ENCODE measurements around the gene ADAMTS9. TPM values are rescaled to one million over a fixed set of nuclear protein-coding genes. Genes with fewer than 3 reads are reported as not detected.

The ADAMTS9 gene
- total and polyA plus RNA-seq, 10 donors = 9.1 to 112 (median 34.8) TPM

- intact Hi-C loops (cut with DNase I; ENCODE audit: low total_unique reads) = no loop called here
- Histone ChIP-seq H3K4me3 (no peak overlapping the region), H3K27ac (no peak overlapping the region), H3K36me3 (no peaks in the 10 kb centered on the region), H3K4me1 (no peaks in the 10 kb centered on the region), H3K9me3 (no peaks in the 10 kb centered on the region), H3K27me3 (replicated peaks in 1 of 7) (peaks cover 0 to 69% (median 0%) of the 10 kb centered on the region in 7 donors)
- TF ChIP-seq CTCF (IDR thresholded peaks at IDR 0.05 in 8 of 11, conservative IDR thresholded peaks at IDR 0.05 in 3 of 11) = no peak
- no peak for TF ChIP-seq POLR2AphosphoS5 (IDR thresholded peaks at IDR 0.05)
- no peak for TF ChIP-seq POLR2A (IDR thresholded peaks at IDR 0.05)
- DNase-seq = no peak
- WGBS, 5 donors = 58 to 70% (median 62%) methylated on average over 1 of the region's 1 CpG
These were observed 214.3 kb downstream of the ADAMTS9 start for GRCh38 chr3:64473466-64473865.

- Histone ChIP-seq H3K27ac (no peak overlapping the region), H3K4me3 (no peak overlapping the region), H3K27me3 (replicated peaks in 1 of 7) (peaks cover 0 to 79% (median 0%) of the 10 kb centered on the region in 7 donors), H3K36me3 (no peaks in the 10 kb centered on the region), H3K4me1 (peaks cover 0 to 12% (median 0%) of the 10 kb centered on the region in 6 donors), H3K9me3 (no peaks in the 10 kb centered on the region)
- 83 to 92% (median 88%) methylated on average over 5 of the region's 5 CpGs for WGBS, 5 donors
- intact Hi-C loops (cut with DNase I; ENCODE audit: low total_unique reads) = no loop called here
- no peak for DNase-seq
- no peak for TF ChIP-seq POLR2AphosphoS5 (IDR thresholded peaks at IDR 0.05)
- no peak for TF ChIP-seq CTCF (IDR thresholded peaks at IDR 0.05 in 8 of 11, conservative IDR thresholded peaks at IDR 0.05 in 3 of 11)
- TF ChIP-seq POLR2A (IDR thresholded peaks at IDR 0.05) = no peak
These were observed 217.4 kb downstream of the ADAMTS9 start for GRCh38 chr3:64470436-64470835.

GRCh38 chr3:64467255-64467944 is 220.4 kb downstream of the ADAMTS9 start:
- intact Hi-C loops (cut with DNase I; ENCODE audit: low total_unique reads) = no loop called here
- Histone ChIP-seq H3K27ac (no peak overlapping the region), H3K36me3 (no peaks in the 10 kb centered on the region), H3K9me3 (no peaks in the 10 kb centered on the region), H3K27me3 (replicated peaks in 1 of 7) (peaks cover 0 to 83% (median 6%) of the 10 kb centered on the region in 7 donors), H3K4me3 (no peak overlapping the region), H3K4me1 (peaks cover 0 to 12% (median 0%) of the 10 kb centered on the region in 6 donors)
- WGBS, 5 donors = 28 to 45% (median 36%) methylated on average over 5 of the region's 5 CpGs
- DNase-seq = no peak
- TF ChIP-seq POLR2AphosphoS5 (IDR thresholded peaks at IDR 0.05) (no peak), CTCF (IDR thresholded peaks at IDR 0.05 in 8 of 11, conservative IDR thresholded peaks at IDR 0.05 in 3 of 11) (no peak), POLR2A (IDR thresholded peaks at IDR 0.05) (no peak)

Small RNAs within 50 kb of the gene (small RNA-seq; reads per million reads assigned to genes)
- 0 reads per million in 4 donors for gene RNU6-739P
